Measurements from ENCODE around the gene PSMD9.
"Not testable (repeated sequence)": the region's sequence is repeated elsewhere in the genome, so short reads cannot be mapped to it uniquely, and the experiment has no call there.

PSMD9 gene

DNA sequence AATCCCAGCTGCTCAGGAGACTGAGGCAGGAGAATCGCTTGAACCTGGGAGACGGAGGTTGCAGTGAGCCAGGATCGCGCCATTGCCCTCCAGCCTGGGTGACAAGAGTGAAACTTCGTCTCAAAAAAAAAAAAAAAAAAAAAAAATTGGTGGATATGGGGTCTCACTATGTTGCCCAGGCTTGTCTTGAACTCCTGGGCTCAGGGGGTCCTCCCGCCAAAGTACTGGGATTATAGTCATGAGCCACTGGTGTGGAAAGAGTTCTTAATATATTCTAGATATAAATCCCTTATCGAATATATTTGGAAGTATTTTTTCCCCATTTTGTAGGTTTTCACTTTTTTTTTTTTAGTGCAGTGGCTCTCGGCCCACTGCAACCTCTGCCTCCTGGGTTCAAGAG is 19.4 kb upstream of the PSMD9 start:
- not testable (repeated sequence) for H2AK5ac ChIP-seq (ENCODE audit: low read length)

DNA sequence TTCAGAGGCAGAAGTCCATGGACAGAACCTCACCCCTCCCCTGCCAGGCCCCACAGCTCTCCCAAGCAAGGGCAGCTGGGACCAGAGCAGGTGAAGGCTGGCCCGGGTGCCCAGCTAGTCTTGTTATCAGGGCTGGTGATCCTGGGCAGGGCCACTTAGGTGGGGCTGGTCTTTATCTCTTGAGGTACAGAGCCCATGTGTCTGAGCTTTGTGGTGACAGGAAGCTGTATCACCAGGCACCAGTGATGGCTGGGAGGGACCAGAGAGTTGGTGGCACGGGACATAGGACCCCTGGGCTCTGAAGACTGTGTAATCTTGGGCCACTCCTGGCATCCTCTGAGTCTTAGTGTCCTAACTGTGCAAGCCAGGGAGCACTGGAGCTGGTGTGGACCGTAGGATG is 17.1 kb upstream of the PSMD9 start:
- Histone ChIP-seq H3K9ac (ENCODE audit: low read length) (no peak overlapping the region), H3K14ac (ENCODE audit: low read length) (no peak overlapping the region), H2AFZ (ENCODE audit: insufficient read depth, low read length, poor library complexity) (no peak overlapping the region), H4K91ac (ENCODE audit: low read depth, low read length) (no peak overlapping the region), H3K27ac (ENCODE audit: low read depth, low read length) (no peak overlapping the region), H3K79me2 (ENCODE audit: control insufficient read depth, insufficient read depth, low read length, poor library complexity) (no peaks in the 10 kb centered on the region), H3K27me3 (ENCODE audit: insufficient read depth, low read length) (no peaks in the 10 kb centered on the region), H3K9me3 (ENCODE audit: insufficient read depth, low read depth, low read length) (no peaks in the 10 kb centered on the region), H3K4me1 (ENCODE audit: control insufficient read depth in 1 of 2, insufficient read depth in 2 of 2, low read length in 2 of 2) (peaks cover 0 to 2% of the 10 kb centered on the region in 2 experiments), H2BK12ac (ENCODE audit: low read length) (no peak overlapping the region), H2BK120ac (ENCODE audit: insufficient read depth, low read length, poor library complexity) (no peak overlapping the region), H3K79me1 (ENCODE audit: low read length) (no peaks in the 10 kb centered on the region), H2BK5ac (ENCODE audit: low read depth, low read length, poor library complexity) (no peak overlapping the region), H3K23ac (ENCODE audit: low read length) (no peak overlapping the region), H3K4ac (ENCODE audit: low read depth, low read length) (no peak overlapping the region), H3K18ac (ENCODE audit: low read length) (no peak overlapping the region), H3K36me3 (ENCODE audit: control insufficient read depth in 1 of 2, insufficient read depth in 2 of 2, low read length in 2 of 2) (no peaks in the 10 kb centered on the region), H3K4me2 (ENCODE audit: low read length) (no peak overlapping the region), H3K4me3 (ENCODE audit: low read depth, low read length) (no peak overlapping the region), H4K8ac (ENCODE audit: low read depth, low read length) (no peak overlapping the region), H4K12ac (ENCODE audit: low read depth, low read length) (no peak overlapping the region), H2AK5ac (ENCODE audit: low read length) (peak overlapping the region; percentile 4)
- no peak for DNase-seq
- WGBS (ENCODE audit: extremely low coverage, insufficient coverage, insufficient read length): no CpG with 5 or more reads among the region's 3 CpGs

More for the DNA sequence above, 19.4 kb upstream of the PSMD9 start:
- not testable (repeated sequence) for H4K8ac ChIP-seq (ENCODE audit: low read depth, low read length); H2BK120ac ChIP-seq (ENCODE audit: insufficient read depth, low read length, poor library complexity); H4K91ac ChIP-seq (ENCODE audit: low read depth, low read length); H3K18ac ChIP-seq (ENCODE audit: low read length); H3K79me1 ChIP-seq (ENCODE audit: low read length); H3K27ac ChIP-seq (ENCODE audit: low read depth, low read length); H3K4me3 ChIP-seq (ENCODE audit: low read depth, low read length); H2AFZ ChIP-seq (ENCODE audit: insufficient read depth, low read length, poor library complexity); H3K4me2 ChIP-seq (ENCODE audit: low read length); H3K14ac ChIP-seq (ENCODE audit: low read length); H2BK12ac ChIP-seq (ENCODE audit: low read length); H3K4ac ChIP-seq (ENCODE audit: low read depth, low read length); DNase-seq; H3K23ac ChIP-seq (ENCODE audit: low read length); H3K9ac ChIP-seq (ENCODE audit: low read length); H3K4me1 ChIP-seq (ENCODE audit: control insufficient read depth in 1 of 2, insufficient read depth in 2 of 2, low read length in 2 of 2); H3K9me3 ChIP-seq (ENCODE audit: insufficient read depth, low read depth, low read length); H3K27me3 ChIP-seq (ENCODE audit: insufficient read depth, low read length); H3K79me2 ChIP-seq (ENCODE audit: control insufficient read depth, insufficient read depth, low read length, poor library complexity); H3K36me3 ChIP-seq (ENCODE audit: control insufficient read depth in 1 of 2, insufficient read depth in 2 of 2, low read length in 2 of 2); H4K12ac ChIP-seq (ENCODE audit: low read depth, low read length); H2BK5ac ChIP-seq (ENCODE audit: low read depth, low read length, poor library complexity)
- WGBS (ENCODE audit: extremely low coverage, insufficient coverage, insufficient read length): no CpG with 5 or more reads among the region's 8 CpGs

DNA sequence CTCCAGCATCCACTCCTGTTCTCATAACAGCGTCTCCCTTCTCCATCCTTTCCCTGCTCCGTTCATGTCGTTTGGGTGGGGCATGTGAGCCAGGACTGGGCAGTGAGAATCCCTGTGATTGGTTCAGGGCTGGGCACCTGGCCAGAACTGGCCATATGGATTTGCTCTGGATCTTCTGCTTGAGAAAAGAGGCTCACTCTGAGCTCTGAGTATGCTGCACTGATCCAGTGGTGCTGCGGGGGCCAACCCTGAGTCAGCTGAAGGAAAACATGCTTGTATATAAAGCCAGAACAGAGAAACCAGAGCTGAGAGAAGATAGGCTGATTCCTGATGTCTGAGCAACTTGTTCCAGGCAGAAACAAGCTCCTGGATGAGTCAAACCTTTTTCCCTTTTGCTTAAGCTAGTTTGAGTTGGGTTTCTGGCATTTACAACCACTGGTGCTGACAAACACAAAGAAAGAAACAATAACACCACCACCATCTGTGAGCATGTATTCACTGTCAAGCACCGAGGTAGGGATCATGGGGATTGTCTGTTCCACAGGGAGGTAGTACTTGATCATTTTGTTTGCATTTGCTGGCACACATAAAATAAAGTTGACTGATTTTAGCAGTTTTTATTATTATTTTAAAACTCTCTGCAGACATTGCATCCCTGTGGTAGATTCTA is 15.9 kb upstream of the PSMD9 start:
- Histone ChIP-seq H4K12ac (ENCODE audit: low read depth, low read length) (no peak overlapping the region), H3K27ac (ENCODE audit: low read depth, low read length) (no peak overlapping the region), H3K9ac (ENCODE audit: low read length) (no peak overlapping the region), H3K79me1 (ENCODE audit: low read length) (no peaks in the 10 kb centered on the region), H3K9me3 (ENCODE audit: insufficient read depth, low read depth, low read length) (no peaks in the 10 kb centered on the region), H2BK12ac (ENCODE audit: low read length) (no peak overlapping the region), H2BK120ac (ENCODE audit: insufficient read depth, low read length, poor library complexity) (no peak overlapping the region), H3K36me3 (ENCODE audit: control insufficient read depth in 1 of 2, insufficient read depth in 2 of 2, low read length in 2 of 2) (no peaks in the 10 kb centered on the region), H3K4me1 (ENCODE audit: control insufficient read depth in 1 of 2, insufficient read depth in 2 of 2, low read length in 2 of 2) (peaks cover 0 to 2% of the 10 kb centered on the region in 2 experiments), H3K14ac (ENCODE audit: low read length) (no peak overlapping the region), H3K18ac (ENCODE audit: low read length) (no peak overlapping the region), H4K91ac (ENCODE audit: low read depth, low read length) (no peak overlapping the region), H3K79me2 (ENCODE audit: control insufficient read depth, insufficient read depth, low read length, poor library complexity) (no peaks in the 10 kb centered on the region), H3K23ac (ENCODE audit: low read length) (no peak overlapping the region), H2AFZ (ENCODE audit: insufficient read depth, low read length, poor library complexity) (no peak overlapping the region), H3K27me3 (ENCODE audit: insufficient read depth, low read length) (no peaks in the 10 kb centered on the region), H3K4ac (ENCODE audit: low read depth, low read length) (no peak overlapping the region), H4K8ac (ENCODE audit: low read depth, low read length) (no peak overlapping the region), H2BK5ac (ENCODE audit: low read depth, low read length, poor library complexity) (no peak overlapping the region), H3K4me3 (ENCODE audit: low read depth, low read length) (no peak overlapping the region), H2AK5ac (ENCODE audit: low read length) (no peak overlapping the region), H3K4me2 (ENCODE audit: low read length) (no peak overlapping the region)
- DNase-seq: no peak
- no CpG with 5 or more reads among the region's 5 CpGs for WGBS (ENCODE audit: extremely low coverage, insufficient coverage, insufficient read length)

DNA sequence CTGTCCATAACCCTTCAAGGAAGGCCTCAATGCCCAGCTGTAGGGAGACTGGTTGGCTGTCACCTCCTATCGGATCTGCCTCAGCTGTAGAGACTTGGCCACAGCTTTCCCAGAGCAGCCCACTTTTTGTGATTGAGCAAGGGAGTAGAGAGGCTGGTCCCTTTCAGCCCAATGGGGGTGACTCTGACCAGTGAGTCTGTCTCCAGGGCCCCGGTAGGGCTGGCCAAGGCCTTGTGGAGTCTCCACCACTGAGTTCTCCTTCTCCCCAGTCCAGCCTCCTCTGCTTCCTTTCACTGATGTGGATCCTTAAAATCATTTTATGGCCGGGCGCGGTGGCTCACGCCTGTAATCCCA is 15.4 kb upstream of the PSMD9 start:
- H3K14ac ChIP-seq (ENCODE audit: low read length): no peak overlapping the region
- no peak for DNase-seq
- H2AFZ ChIP-seq (ENCODE audit: insufficient read depth, low read length, poor library complexity): no peak overlapping the region
- no peak overlapping the region for H2BK5ac ChIP-seq (ENCODE audit: low read depth, low read length, poor library complexity)
- H3K27me3 ChIP-seq (ENCODE audit: insufficient read depth, low read length): no peaks in the 10 kb centered on the region
- no peaks in the 10 kb centered on the region for H3K9me3 ChIP-seq (ENCODE audit: insufficient read depth, low read depth, low read length)
- no peak overlapping the region for H4K91ac ChIP-seq (ENCODE audit: low read depth, low read length)
- no peak overlapping the region for H3K18ac ChIP-seq (ENCODE audit: low read length)
- no peak overlapping the region for H3K9ac ChIP-seq (ENCODE audit: low read length)
- H3K4me1 ChIP-seq (ENCODE audit: control insufficient read depth in 1 of 2, insufficient read depth in 2 of 2, low read length in 2 of 2): peaks cover 0 to 2% of the 10 kb centered on the region in 2 experiments
- no peak overlapping the region for H2AK5ac ChIP-seq (ENCODE audit: low read length)
- H3K4me2 ChIP-seq (ENCODE audit: low read length): no peak overlapping the region
- H3K79me2 ChIP-seq (ENCODE audit: control insufficient read depth, insufficient read depth, low read length, poor library complexity): no peaks in the 10 kb centered on the region
- no peak overlapping the region for H3K27ac ChIP-seq (ENCODE audit: low read depth, low read length)
- no peak overlapping the region for H4K8ac ChIP-seq (ENCODE audit: low read depth, low read length)
- H2BK12ac ChIP-seq (ENCODE audit: low read length): no peak overlapping the region
- no peak overlapping the region for H3K4ac ChIP-seq (ENCODE audit: low read depth, low read length)
- no peaks in the 10 kb centered on the region for H3K36me3 ChIP-seq (ENCODE audit: control insufficient read depth in 1 of 2, insufficient read depth in 2 of 2, low read length in 2 of 2)
- H3K23ac ChIP-seq (ENCODE audit: low read length): no peak overlapping the region
- H4K12ac ChIP-seq (ENCODE audit: low read depth, low read length): no peak overlapping the region
- no peak overlapping the region for H2BK120ac ChIP-seq (ENCODE audit: insufficient read depth, low read length, poor library complexity)
- no peaks in the 10 kb centered on the region for H3K79me1 ChIP-seq (ENCODE audit: low read length)
- H3K4me3 ChIP-seq (ENCODE audit: low read depth, low read length): no peak overlapping the region
- WGBS (ENCODE audit: extremely low coverage, insufficient coverage, insufficient read length): no CpG with 5 or more reads among the region's 6 CpGs
